ENCODE measurements around the gene DEFB132. TPM values are rescaled to one million over a fixed set of nuclear protein-coding genes. Genes with fewer than 3 reads are reported as not detected.

DEFB132 gene
- total and polyA plus RNA-seq, 2 of the 13 experiments (the other 11 are each of a cell fraction or from before 2014, with no cell fraction given), result not detected

- TF ChIP-seq SKIL (CRISPR knock-in tag; IDR thresholded peaks at IDR 0.05; ENCODE audit: borderline replicate concordance), result no peak
- TF ChIP-seq ZNF354B (CRISPR knock-in tag; IDR thresholded peaks at IDR 0.05), result 0 out of 2 replicates have a peak, but pooled peaks have one; percentile 75
- TF ChIP-seq NFAT5 (CRISPR knock-in tag; IDR thresholded peaks at IDR 0.05), result no peak
- no peak for TF ChIP-seq ZNF75D (CRISPR knock-in tag; IDR thresholded peaks at IDR 0.05; ENCODE audit: borderline replicate concordance)
- TF ChIP-seq FOXP1 (IDR thresholded peaks at IDR 0.05), result no peak
- TF ChIP-seq FOXP1 (CRISPR knock-in tag; IDR thresholded peaks at IDR 0.05), result no peak
- no peak for TF ChIP-seq ZBTB10 (CRISPR knock-in tag; IDR thresholded peaks at IDR 0.05; ENCODE audit: borderline replicate concordance)
- TF ChIP-seq BHLHE40 (IDR thresholded peaks at IDR 0.05; ENCODE audit: low read length), result no peak
- peak; percentile 45; the same call in 1 of the 2 replicates for TF ChIP-seq FOXP4 (CRISPR knock-in tag; IDR thresholded peaks at IDR 0.05)
- no peak for TF ChIP-seq ZNF713 (CRISPR knock-in tag; IDR thresholded peaks at IDR 0.05)
- TF ChIP-seq IKZF1 (IDR thresholded peaks at IDR 0.05), result no peak
- TF ChIP-seq KMT2A (CRISPR knock-in tag; IDR thresholded peaks at IDR 0.05), result 0 out of 2 replicates have a peak, but pooled peaks have one; percentile 14
- peak; percentile 53; the same call in 1 of the 2 replicates for TF ChIP-seq TMF1 (CRISPR knock-in tag; IDR thresholded peaks at IDR 0.05; ENCODE audit: low read depth)
- peak; percentile 89 for TF ChIP-seq ZNF333 (CRISPR knock-in tag; IDR thresholded peaks at IDR 0.05; ENCODE audit: borderline replicate concordance)
- no peak for TF ChIP-seq PCBP2 (optimal IDR thresholded peaks at IDR 0.05; ENCODE audit: low read depth, low read length, poor library complexity, severe bottlenecking)
- TF ChIP-seq MTERF4 (CRISPR knock-in tag; IDR thresholded peaks at IDR 0.05), result no peak
Measured at GRCh38 chr20:290084-290831, 32.7 kb downstream of the DEFB132 start, which contains the start of gene C20orf96 (continued).

All from HepG2 (cell line).